NCI-H524 (cell line): ENCODE data around the gene PLAAT3.
"Not testable (repeated sequence)": the region's sequence is repeated elsewhere in the genome, so short reads cannot be mapped to it uniquely, and the experiment has no call there.

Experiments used
- DNase-seq, 2 experiments: peaks; one replicate each; lab custom pipeline; 2025; lab: John Stamatoyannopoulos, UW

Gene PLAAT3

GRCh38 chr11:63567044-63567840, 47.0 kb downstream of the PLAAT3 start:
- DNase-seq, result no peak

- DNase-seq, result no peak
These were observed 49.4 kb downstream of the PLAAT3 start for GRCh38 chr11:63564784-63565350.

- no peak for DNase-seq
These were observed 50.0 kb downstream of the PLAAT3 start for GRCh38 chr11:63564056-63564774.

- DNase-seq, result no peak
These were observed 50.8 kb downstream of the PLAAT3 start, which contains the start of gene PLAAT2 for GRCh38 chr11:63563201-63564055. Gene PLAAT2, minus strand, starts transcription at chr11:63563379. Its CDS starts 55 bp downstream, at chr11:63563324.

- DNase-seq, result no peak
These were observed 53.6 kb downstream of the PLAAT3 start for GRCh38 chr11:63560506-63561180.

GRCh38 chr11:63558459-63559157, 55.6 kb downstream of the PLAAT3 start:
- DNase-seq, result no peak

GRCh38 chr11:63557570-63557969, 56.7 kb downstream of the PLAAT3 start:
- no peak for DNase-seq

GRCh38 chr11:63556404-63557013, 57.7 kb downstream of the PLAAT3 start:
- no peak for DNase-seq

- peak; percentile 22 to 70 for DNase-seq
These were observed 59.4 kb downstream of the PLAAT3 start for GRCh38 chr11:63554877-63555223.

- DNase-seq, result no peak
These were observed 60.5 kb downstream of the PLAAT3 start for GRCh38 chr11:63553759-63554158.

- DNase-seq, result no peak
These were observed 61.3 kb downstream of the PLAAT3 start for GRCh38 chr11:63552921-63553320.

GRCh38 chr11:63551889-63552266, 62.4 kb downstream of the PLAAT3 start:
- DNase-seq, result no peak

GRCh38 chr11:63551091-63551888, 62.9 kb downstream of the PLAAT3 start:
- no peak for DNase-seq

GRCh38 chr11:63550156-63550700, 64.0 kb downstream of the PLAAT3 start:
- not testable (repeated sequence) for DNase-seq

- DNase-seq, result no peak
These were observed 64.8 kb downstream of the PLAAT3 start for GRCh38 chr11:63549411-63549810.

GRCh38 chr11:63548178-63548577, 66.1 kb downstream of the PLAAT3 start:
- DNase-seq, result no peak

GRCh38 chr11:63547061-63547460, 67.2 kb downstream of the PLAAT3 start:
- DNase-seq, result no peak

- DNase-seq, result no peak
These were observed 70.5 kb downstream of the PLAAT3 start for GRCh38 chr11:63543711-63544110.

GRCh38 chr11:63542506-63542905, 71.7 kb downstream of the PLAAT3 start:
- DNase-seq, result not testable (repeated sequence)
